ENCODE data around the gene CADM2. TPM values are rescaled to one million over a fixed set of nuclear protein-coding genes. Genes with fewer than 3 reads are reported as not detected.

The CADM2 gene
- total RNA-seq, 1 experiment from 2014 or later = 0.47 TPM

- no peaks in the 10 kb centered on the region for H3K9me3 ChIP-seq (ENCODE audit: low read length)
- no peak for ATAC-seq
- intact Hi-C loops (cut with micrococcal nuclease) = no loop called here
- no peak overlapping the region for H3K27ac ChIP-seq (ENCODE audit: low read length)
- no peaks in the 10 kb centered on the region for H4K20me1 ChIP-seq (ENCODE audit: low read length)
- no peak for TF ChIP-seq EZH2 (IDR thresholded peaks at IDR 0.05; ENCODE audit: low read length, unreplicated experiment)
- TF ChIP-seq CTCF (conservative IDR thresholded peaks at IDR 0.05; ENCODE audit: low read depth, low read length) = no peak
- TF ChIP-seq EZH2phosphoT487 (IDR thresholded peaks at IDR 0.05; ENCODE audit: borderline replicate concordance, low read length) = no peak
- H3K4me1 ChIP-seq (ENCODE audit: insufficient read depth, low read length) = no peaks in the 10 kb centered on the region
- peak; percentile 6 for DNase-seq
- no peaks in the 10 kb centered on the region for H3F3A ChIP-seq (ENCODE audit: low read length, unreplicated experiment)
- H3K4me3 ChIP-seq (ENCODE audit: low read length) = no peak overlapping the region
- H3K4me2 ChIP-seq (ENCODE audit: low read length) = no peak overlapping the region
- no peaks in the 10 kb centered on the region for H3K79me2 ChIP-seq (ENCODE audit: low read length)
- no TSS peak for BruUV-seq (replicated peaks)
- no peaks in the 10 kb centered on the region for H3K9me2 ChIP-seq (replicated peaks; ENCODE audit: low read length)
- no peak overlapping the region for H3K9ac ChIP-seq (ENCODE audit: low read length)
- no peak overlapping the region for H2AFZ ChIP-seq (ENCODE audit: low read length)
- POLR2A ChIA-PET (ENCODE audit: unreplicated experiment) = no interaction called here
- H3K36me3 ChIP-seq (ENCODE audit: low read depth, low read length) = no peaks in the 10 kb centered on the region
- H3K27me3 ChIP-seq (ENCODE audit: low read length) = no peaks in the 10 kb centered on the region
- CTCF ChIA-PET = no interaction called here
These were observed 122.6 kb downstream of the CADM2 start for GRCh38 chr3:85081191-85081906.

GRCh38 chr3:85090495-85090894 lies 131.7 kb downstream of the CADM2 start:
- H3K4me1 ChIP-seq (ENCODE audit: insufficient read depth, low read length) = no peaks in the 10 kb centered on the region
- intact Hi-C loops (cut with micrococcal nuclease) = no loop called here
- CTCF ChIA-PET = no interaction called here

More at GRCh38 chr3:85090495-85090894, 131.7 kb downstream of the CADM2 start:
- Histone ChIP-seq H3K36me3 (ENCODE audit: low read depth, low read length) (no peaks in the 10 kb centered on the region), H2AFZ (ENCODE audit: low read length) (no peak overlapping the region), H3K9ac (ENCODE audit: low read length) (no peak overlapping the region), H3F3A (ENCODE audit: low read length, unreplicated experiment) (no peaks in the 10 kb centered on the region), H3K79me2 (ENCODE audit: low read length) (no peaks in the 10 kb centered on the region), H3K4me2 (ENCODE audit: low read length) (no peak overlapping the region), H3K9me3 (ENCODE audit: low read length) (no peaks in the 10 kb centered on the region), H3K4me3 (ENCODE audit: low read length) (no peak overlapping the region), H3K27me3 (ENCODE audit: low read length) (0 out of 2 replicates have a peak, but pooled peaks cover 3% of the 10 kb centered on the region), H4K20me1 (ENCODE audit: low read length) (no peaks in the 10 kb centered on the region), H3K9me2 (replicated peaks; ENCODE audit: low read length) (no peaks in the 10 kb centered on the region), H3K27ac (ENCODE audit: low read length) (no peak overlapping the region)
- TF ChIP-seq EZH2 (IDR thresholded peaks at IDR 0.05; ENCODE audit: low read length, unreplicated experiment) (no peak), CTCF (conservative IDR thresholded peaks at IDR 0.05; ENCODE audit: low read depth, low read length) (no peak), EZH2phosphoT487 (IDR thresholded peaks at IDR 0.05; ENCODE audit: borderline replicate concordance, low read length) (no peak)
- no peak for ATAC-seq
- DNase-seq = no peak
- BruUV-seq (replicated peaks) = no TSS peak
- POLR2A ChIA-PET (ENCODE audit: unreplicated experiment) = no interaction called here
